HK-2 (cell line): ENCODE data around the gene SDK1.

Source experiments
- DNase-seq: peaks from one replicate; pipeline ENCODE4 v3.0.0-alpha.2; 2018; ENCODE audit not compliant: unreplicated experiment

Gene SDK1

DNA sequence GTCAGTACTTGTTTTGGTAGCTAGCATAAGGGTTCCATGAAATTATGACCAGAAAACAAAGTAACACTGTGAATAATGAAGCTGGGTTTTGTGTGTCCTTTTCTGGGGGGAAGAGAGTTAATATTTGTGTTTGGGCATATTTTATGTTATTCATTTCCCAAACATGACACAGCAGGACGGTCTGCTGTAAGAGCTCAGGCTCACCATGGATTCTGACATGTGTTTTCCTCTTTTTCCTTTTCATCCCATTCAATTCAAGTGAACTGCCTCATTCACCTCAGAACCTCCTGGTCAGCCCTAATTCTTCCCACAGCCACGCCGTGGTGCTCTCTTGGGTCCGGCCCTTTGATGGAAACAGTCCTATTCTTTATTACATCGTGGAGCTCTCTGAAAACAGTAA, 685.9 kb downstream of the SDK1 start:
- no peak for DNase-seq

DNA sequence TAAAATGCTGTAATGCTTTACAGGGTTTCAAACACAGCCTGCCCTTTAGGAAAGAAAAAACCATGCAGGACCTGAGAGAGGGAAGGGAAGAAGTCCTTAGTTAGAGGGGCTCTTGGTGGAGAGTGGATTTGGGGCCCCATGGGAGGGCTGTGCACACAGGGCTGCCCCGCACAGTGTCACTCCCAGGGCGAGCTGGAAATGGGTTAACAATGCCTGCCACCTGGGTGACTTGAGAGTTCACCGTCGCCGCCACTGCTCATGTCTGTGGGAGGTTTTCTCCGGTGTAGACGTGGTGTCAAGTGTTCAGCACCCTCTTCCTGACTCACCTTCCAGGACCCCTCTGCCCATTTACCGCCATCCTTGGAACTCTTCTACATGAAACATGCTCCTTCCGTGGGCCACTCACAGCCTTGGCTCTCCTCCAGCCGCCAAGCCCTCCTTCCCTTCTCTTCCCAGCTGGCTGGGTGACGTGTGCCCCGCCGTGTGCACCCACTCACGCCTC, 686.4 kb downstream of the SDK1 start:
- no peak for DNase-seq

DNA sequence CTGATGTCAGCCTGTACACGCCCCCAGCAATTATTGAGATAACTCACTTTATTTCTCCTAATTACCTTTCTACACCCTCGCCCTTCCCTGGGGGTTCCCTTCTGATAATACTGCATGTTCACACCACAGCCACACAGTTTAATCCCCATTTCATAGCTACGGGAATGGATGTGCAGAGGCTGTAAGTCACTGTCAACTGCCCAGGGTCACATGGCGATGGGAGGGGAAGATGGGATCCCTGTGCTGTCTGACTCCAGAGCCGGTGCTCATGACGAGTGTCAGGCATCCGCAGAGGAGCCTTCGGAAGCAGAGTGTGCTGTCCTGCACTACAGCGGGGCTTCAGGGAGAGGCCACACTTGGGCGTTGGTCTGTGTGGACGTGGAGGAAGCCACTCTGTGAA, 688.7 kb downstream of the SDK1 start:
- no peak for DNase-seq

DNA sequence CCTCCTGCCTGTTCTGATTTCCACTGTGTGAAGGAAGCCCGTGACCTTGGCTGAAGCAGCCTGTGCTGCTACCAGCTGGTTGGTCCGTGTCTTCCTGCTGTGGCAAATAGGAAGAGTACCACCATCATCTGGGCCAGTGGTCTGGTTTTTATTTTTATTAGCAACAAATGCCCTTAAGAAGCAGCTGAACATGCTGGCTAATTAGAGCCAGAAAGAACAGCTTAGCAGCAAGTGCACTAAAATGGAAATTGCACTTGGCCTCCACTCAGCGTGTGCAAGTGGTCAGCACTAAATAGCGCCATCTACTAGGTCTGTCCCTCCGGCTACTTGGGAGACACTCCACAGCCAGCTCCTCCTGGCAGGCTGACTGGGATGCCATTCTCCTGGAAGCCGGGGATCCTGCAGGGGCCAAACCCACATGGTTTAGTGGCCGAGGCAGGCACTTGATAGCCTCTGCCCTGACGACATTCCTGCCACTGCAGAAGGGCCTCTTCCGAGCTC, 690.7 kb downstream of the SDK1 start:
- DNase-seq, result no peak

DNA sequence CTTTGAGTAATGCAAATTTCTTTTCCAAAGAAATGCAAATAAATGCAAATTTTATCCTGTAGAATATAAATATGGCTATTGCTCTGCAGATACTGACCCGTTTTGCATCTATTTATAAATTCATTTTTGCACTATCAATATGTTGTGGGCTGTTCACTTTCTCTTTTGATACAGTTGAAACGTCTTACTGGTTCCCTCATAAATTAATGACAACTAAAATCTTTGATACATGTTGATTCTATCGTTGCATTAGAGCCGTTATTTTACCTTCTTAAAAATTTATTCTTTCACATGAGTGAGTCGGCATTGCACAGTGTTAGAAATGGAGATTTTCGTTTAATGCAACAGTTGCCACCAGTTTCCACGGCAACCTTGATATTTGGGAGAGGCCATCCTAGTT, 691.8 kb downstream of the SDK1 start:
- DNase-seq, result no peak

DNA sequence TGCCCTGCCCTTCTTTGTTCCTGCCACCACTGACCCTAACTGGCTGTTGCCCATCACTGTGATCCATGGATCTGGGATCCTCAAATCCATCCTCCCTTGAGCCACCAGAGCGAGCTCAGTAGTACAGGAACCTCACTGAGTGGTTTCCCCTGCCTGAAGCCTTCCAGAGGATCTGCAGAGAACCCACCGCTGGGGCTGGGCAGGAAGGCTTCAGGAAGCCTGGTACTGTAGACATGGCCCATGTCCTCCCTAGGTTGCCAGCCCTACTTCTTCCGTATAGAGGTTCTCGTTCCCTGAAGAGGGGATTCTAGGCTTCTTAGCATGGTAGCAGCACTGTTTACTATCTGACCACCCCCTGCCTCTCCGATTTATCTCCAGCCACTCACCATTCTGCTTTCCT, 693.7 kb downstream of the SDK1 start:
- DNase-seq, result no peak

DNA sequence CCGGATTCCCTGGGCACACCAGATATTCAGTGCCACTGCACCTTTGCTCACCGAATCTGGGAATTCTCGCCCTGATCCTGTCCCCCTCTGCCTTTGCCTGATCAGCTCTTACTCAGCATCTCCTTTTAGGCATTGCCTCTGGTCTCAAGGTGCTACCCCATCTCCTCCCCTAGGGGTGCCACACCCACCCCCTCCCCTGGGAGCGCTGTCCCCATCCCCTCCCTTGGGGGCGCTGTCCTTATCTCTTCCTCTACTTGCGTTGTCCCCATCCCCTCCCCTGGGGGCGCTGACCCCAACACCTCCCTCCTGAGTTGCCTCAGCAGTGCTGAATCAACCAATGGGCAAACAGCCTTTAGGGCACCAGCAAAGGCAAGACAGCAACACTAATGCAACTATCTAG, 694.1 kb downstream of the SDK1 start:
- DNase-seq, result no peak

DNA sequence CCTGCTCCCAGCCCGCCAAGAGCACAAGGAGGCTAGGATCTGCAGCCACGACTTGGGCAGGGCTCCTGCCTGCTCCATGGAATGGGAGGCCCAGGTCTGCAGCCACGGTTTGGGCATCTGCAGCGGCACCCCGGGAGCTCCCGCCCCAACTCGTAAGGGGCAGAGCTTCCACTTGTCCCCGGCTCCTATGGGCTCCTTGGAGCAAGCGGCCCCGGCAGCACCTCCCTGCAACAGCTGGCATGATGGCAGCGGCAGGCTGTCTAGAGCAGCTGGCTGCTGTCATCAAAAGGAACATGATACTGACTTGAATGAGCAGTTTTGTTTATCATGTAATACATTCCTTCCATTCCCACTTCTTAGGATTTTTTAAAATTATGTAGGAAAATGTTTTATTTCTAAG, 697.0 kb downstream of the SDK1 start:
- DNase-seq, result no peak

DNA sequence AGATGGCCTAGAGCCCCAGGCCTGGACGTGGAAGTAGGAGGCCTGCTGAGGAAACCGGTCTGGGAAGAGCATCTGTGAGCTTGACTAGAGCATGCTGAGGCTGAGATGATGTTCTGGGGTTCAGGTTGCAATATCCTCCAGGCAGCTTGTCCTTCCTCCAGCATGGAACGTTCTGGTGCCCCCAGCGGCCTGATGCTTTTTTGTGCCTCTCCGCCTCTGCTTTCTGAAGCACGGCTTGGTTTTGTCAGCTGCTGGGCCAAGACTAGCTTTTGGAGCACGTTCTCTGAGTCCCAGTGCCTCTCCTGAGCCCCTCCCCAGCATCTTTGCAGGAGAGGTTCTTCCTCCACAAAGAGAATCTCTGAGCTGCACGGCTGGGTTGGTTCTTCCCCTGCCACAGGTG, 699.1 kb downstream of the SDK1 start:
- no peak for DNase-seq

DNA sequence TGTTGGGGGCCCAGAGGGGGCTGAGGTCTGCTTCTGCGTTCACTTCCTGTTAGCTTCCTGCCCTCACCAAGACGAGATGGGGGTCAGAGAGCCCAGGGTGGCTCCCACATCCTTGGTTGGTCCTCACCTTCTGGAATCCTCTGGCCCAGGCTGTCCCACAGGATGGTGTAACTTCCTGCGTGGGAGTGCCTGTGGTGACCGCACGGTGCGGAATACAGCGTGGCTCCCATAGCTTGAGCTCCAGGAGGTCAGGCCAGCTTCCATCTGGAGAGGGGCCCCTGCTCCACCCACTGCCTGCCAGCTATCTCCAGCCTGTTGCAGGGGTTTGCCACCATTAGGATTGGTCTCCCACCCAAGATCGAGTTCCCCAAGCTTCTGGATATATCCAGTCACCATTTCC, 699.9 kb downstream of the SDK1 start:
- no peak for DNase-seq

DNA sequence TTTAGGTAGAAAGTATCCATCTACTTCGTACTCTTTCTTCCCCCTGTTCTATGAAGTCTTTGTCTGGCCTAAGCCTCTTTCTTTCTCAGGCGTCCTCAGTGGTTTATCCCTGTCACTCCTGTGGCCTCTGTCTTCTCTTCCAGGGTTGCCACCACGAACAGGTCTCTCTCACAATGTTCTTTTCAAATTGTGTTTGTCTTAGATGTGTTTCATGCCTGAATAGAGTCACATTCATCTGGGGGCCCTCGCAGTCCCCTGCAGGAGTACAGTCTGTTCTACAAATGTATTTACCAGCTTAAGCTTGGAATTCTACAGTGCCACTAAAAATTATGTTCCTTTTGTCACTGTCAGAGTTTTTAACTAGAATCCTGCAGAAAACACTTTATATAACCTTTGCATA, 700.7 kb downstream of the SDK1 start:
- DNase-seq, result no peak

DNA sequence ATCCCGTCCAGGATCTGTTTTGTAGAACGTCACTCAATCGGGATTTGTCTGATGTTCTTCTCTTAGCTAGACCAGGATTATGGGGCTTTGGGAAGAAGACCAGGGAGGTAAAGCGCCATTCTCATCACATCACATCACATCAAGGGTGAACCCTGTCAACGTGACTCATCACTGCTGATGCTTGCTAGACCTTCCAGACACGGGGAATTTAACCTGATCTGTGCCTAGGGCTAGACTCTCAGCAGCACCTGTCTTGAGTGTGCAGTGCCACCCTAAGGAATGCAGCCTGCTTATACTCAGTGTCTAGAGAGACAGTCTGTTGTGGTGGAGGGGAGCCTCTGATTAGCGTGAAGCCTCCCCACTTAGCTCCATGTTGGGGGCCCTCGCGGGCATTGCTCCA, 702.5 kb downstream of the SDK1 start:
- no peak for DNase-seq

DNA sequence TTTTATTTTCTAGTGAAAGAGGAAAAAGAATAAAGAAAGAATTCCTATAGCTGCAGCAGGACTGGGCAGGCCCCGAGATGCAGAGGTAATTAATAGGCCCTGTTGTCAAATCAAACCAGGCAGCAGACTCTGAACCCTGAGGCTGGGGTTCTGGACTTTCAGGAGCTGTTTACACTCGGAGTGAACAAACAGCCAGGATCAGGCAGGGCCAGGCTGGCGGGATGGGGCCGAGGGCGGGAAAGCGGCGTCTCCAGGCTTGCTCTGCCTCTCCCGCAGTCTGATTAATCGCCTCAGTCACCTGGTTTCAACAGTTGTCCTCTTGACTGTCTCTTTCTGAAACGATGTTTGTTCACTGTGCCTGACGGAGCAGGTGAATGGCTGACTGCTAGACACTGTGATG, 705.6 kb downstream of the SDK1 start:
- DNase-seq, result no peak

DNA sequence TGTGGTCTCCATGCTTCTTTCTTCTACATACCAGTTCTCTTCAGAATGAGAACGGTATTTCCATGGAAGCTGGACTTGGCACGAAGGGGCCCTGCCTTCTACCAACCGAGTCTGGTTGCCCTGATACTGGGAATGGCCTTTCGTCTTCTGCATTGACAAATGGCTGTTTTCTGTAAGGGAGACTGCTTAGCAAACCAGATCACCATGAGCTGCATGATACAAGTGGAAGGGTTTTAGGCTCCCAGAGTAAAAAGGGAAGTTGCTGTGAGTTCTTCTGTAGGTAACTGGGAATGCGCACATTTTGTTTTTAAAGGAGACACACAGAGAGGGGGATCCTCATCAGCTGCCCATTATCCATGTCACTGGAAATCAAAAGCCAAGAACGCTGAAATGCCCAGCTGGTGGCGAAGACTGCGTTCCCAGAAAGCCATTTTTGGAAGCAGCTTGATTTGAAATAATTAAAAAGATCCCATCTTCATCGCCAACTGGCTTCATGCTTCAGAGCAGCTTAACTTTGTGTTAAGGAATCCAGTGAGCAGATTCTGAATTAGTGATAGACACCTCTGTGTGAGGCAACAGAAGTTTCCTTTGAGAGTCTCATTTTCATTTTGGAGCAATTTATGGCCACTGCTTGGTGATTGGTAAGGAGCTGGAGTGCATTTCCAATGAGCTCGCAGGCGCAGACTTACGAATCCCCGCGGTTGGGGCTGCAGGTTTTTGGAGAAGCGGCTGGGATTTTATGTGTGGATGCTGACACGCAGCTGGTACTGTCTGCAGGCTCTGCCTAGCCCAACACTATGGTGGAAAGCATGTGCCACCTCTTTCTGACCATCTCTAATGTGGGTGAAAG, 708.4 kb downstream of the SDK1 start:
- DNase-seq, result no peak

DNA sequence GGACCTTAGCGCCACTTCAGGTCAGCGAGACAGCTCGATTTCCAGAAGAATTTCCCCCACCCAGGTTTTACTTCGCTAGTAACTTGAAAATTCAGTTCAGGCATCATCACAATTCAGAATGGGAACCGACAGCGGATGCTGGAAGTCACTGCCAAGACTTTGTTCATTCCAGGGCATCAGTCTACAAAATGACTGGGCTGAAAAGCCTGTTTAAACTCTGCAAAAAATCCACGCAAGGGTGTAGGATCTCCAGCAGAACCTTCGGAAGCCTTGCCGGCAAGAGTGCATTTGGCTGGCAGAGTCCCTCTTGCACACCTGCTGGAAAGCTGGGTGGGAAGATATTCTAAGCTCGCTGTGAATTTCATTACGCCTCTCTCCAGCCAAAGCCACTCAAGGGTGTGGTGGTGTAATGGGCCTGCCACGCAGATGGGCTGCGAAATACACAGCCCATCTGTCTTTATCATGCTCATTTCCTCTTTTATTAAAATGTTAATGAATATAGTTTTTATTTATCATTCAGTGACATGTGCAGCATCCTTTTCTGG, 709.1 kb downstream of the SDK1 start:
- DNase-seq, result no peak

DNA sequence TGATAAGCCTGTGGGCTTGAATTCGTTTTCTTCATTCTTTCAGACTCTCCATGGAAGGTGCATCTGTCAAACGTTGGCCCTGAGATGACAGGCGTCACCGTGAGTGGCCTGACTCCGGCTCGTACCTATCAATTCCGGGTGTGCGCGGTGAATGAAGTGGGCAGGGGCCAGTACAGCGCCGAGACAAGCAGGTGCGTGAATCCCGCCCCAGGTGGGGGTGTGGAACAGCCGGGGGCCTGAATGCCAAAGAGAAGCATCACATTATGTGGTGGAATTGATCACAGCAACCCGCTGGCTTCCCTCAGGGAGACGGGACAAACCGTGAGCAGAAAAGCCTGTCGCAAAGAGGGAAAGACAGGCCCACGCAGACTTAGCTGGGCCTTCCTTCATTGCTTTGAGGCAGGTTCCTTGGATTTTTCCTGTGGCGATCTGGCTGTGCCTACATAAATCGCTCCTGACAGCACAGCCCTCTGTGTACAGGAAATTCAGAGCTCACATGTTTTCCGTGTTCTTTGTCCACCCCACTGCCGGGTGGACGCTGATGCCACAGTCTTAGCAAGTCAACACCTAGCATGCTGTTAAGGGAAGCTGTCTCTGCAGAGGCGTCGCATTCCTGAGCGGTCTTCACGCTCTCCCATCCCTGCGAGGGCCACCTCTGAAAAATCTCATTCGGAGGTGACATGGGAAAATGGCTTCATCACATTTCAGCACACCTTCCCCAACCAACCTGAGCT, 710.0 kb downstream of the SDK1 start:
- no peak for DNase-seq

DNA sequence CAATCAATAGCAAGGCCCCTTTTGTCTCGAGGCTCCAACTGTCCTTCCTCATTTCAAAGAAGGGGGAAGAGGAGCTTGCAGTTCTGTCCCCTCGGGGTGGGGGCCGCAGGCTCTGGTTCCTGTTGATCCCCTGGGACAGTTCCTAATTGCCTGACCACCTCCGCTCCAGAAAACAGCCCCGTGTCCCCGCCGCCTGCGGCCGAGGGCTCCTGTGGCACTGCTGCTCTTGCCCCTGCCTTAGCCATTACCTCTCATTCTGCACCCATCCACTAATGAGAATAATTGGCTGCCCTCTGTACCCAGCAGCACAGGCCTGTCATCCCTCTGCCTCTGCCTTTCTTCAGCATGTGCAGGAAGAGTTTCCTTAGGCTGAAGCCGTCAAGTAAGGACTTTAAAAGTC, 712.7 kb downstream of the SDK1 start:
- DNase-seq, result no peak

DNA sequence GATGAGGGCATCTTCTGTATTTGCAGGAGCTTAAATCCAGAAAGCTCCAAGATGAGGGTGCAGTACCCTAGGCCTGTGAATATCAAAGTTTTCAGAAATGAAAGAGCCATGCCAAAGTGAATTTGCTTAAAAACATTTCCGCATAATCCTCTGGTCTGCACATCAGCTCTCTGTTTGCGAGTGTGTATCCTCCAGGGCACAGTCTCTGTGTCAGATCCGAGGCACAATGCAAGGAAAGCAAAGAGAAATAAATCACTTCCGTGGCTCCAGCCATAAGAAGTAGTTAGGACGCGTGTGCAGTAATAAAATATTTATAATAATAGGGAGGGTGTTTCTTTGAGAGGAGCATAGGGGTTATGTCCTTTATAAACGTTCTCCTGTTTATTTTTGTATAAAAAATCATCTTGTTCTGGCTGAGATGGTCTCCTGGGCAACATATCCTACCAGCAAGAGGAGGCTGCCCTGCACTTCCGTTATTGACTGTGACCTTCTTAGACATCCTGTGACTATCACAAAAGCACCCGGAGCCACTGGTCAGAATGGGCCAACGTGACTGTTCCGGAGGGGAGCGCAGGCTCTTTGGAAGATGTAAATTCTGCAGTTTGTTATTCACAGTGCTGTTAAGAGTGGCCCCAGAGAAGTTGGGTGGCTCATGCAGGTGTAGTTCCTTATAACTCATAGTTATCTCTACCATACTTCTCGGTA, 713.4 kb downstream of the SDK1 start:
- DNase-seq, result no peak

DNA sequence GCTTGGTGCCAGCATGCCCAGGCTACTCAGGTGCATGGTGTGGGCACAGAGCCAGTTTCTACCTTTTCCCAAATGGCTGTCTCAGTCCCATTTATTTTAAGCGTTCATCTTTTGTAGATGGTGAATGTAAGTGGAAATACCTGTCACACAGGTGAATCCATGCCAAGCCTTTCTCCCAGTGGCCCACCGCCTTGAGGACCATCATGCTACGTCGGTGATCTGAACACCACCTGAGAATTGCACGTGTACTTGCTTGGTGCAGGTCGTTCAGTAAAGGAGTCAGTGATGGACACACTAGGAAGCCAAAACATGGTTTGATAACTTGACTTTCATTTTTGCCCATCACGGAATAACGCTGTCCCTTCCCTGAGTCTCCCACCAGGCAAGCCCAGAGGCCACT, 714.3 kb downstream of the SDK1 start:
- no peak for DNase-seq

DNA sequence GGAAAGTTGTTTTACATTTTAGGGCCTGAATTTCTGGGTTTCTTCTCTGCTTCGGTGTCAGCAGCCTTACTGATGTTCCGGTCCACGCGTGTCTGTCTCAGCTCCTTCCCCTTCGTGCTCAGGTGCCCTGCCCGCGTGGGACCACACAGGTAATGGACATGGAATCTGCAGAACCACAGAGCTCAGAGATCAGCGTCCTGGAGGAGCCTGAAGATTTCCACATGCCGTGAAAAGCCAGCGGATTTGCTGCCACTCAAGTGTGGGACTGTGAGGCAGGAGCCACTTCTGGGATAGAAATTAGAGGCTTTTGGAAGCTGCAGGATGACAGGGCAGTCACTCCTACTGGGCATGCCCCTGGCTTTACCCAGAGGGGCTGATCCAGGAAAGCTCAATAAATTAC, 714.9 kb downstream of the SDK1 start:
- DNase-seq, result no peak

DNA sequence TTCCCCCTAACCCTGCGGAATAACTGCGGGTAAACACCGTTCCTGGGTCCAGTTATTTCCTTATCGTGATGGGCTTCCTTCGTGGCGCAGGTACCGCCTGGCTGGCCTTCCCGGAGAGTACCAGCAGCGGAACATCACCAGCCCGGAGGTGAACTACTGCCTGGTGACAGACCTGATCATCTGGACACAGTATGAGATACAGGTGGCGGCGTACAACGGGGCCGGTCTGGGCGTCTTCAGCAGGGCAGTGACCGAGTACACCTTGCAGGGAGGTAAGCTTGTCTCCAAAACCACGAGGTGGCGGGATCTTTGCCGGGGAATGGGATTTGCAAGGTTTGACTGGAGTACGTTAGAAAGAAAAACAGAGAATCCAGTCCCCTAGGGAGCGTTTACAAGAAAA, 716.0 kb downstream of the SDK1 start:
- DNase-seq, result no peak

DNA sequence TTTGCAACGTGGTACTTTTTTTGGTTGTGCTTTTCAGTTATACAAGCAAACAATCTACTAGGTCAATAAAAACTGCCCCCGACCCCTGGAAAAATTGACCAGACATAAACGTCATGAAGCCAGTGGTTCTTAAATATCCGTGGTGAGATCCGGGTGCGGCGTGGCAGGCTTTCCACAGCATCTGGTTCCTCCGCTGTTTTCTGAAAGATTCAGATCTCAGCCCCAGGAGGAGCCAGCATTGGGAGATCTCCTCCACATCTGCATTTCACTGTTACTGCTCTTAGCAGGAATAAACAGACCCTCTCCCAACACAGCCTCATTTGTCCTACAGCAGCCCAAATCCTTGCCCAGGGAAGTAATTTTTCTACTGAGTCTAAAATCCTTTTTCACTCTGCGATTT, 716.7 kb downstream of the SDK1 start:
- no peak for DNase-seq
